Bronchial epithelial cell (primary cell): ENCODE results near the gene TNNC2. TPM values are rescaled to one million over a fixed set of nuclear protein-coding genes. Genes with fewer than 3 reads are reported as not detected.

Experiments
- DNase-seq: peaks from one replicate; pipeline ENCODE4 v3.0.0-alpha.2; 2010; ENCODE audit warnings: low read depth
- FAIRE-seq: peaks from 2 replicates; lab custom pipeline; 2011; peaks lifted over from hg19 to GRCh38; lab: Jason Lieb, UNC
- H3K27me3 ChIP-seq: 2 replicates; pipeline ENCODE4 v1.5.1; 2011; ENCODE audit warnings: low read length; ENCODE audit not compliant: control insufficient read depth, insufficient read depth
- H3K36me3 ChIP-seq: 2 replicates; pipeline ENCODE4 v1.5.1; 2011; ENCODE audit warnings: low read length; ENCODE audit not compliant: control insufficient read depth, insufficient read depth
- H3K4me3 ChIP-seq: 2 replicates; pipeline ENCODE4 v1.5.1; 2011; ENCODE audit warnings: mild to moderate bottlenecking, low read depth, low read length, control low read depth
- CTCF ChIP-seq: IDR thresholded peaks from 2 replicates; pipeline ENCODE4 v1.5.1; 2011; ENCODE audit warnings: mild to moderate bottlenecking, moderate library complexity, low read length, control low read depth, inconsistent platforms; ENCODE audit not compliant: insufficient read depth, severe bottlenecking
- total RNA-seq: library from RNA; depleted of rRNA; stranded (reverse); fragments of >200 nt; gene quantifications from 2 replicates; pipeline ENCODE4 v1.2.1, GENCODE V29; 2014

The TNNC2 gene
- total RNA-seq, 1 donor from 2014 or later: not detected

- no peaks in the 10 kb centered on the region for H3K36me3 ChIP-seq
- H3K27me3 ChIP-seq: peaks cover 5% of the 10 kb centered on the region
- no peak for TF ChIP-seq CTCF
- no peak overlapping the region for H3K4me3 ChIP-seq
- DNase-seq (peak; percentile 27), FAIRE-seq (no peak)
Measured at GRCh38 chr20:45822857-45823256, 4.3 kb downstream of the TNNC2 start.

GRCh38 chr20:45821947-45822346 is 5.2 kb downstream of the TNNC2 start:
- no peak overlapping the region for H3K4me3 ChIP-seq
- TF ChIP-seq CTCF: no peak
- FAIRE-seq (no peak), DNase-seq (no peak)
- no peaks in the 10 kb centered on the region for H3K36me3 ChIP-seq
- H3K27me3 ChIP-seq: peaks cover 5% of the 10 kb centered on the region

- Histone ChIP-seq H3K36me3 (no peaks in the 10 kb centered on the region), H3K27me3 (peaks cover 5% of the 10 kb centered on the region), H3K4me3 (no peak overlapping the region)
- FAIRE-seq: no peak
- no peak for TF ChIP-seq CTCF
- DNase-seq: no peak
Measured at GRCh38 chr20:45819466-45819865, 7.6 kb downstream of the TNNC2 start.

GRCh38 chr20:45818239-45818638 is 8.9 kb downstream of the TNNC2 start:
- no peak for DNase-seq
- no peak overlapping the region for H3K4me3 ChIP-seq
- H3K27me3 ChIP-seq: no peaks in the 10 kb centered on the region
- no peak for TF ChIP-seq CTCF
- H3K36me3 ChIP-seq: no peaks in the 10 kb centered on the region
- FAIRE-seq: no peak

- Histone ChIP-seq H3K4me3 (no peak overlapping the region), H3K27me3 (no peaks in the 10 kb centered on the region), H3K36me3 (no peaks in the 10 kb centered on the region)
- DNase-seq: peak; percentile 73
- TF ChIP-seq CTCF: no peak
- no peak for FAIRE-seq
Measured at GRCh38 chr20:45817376-45818194, 9.5 kb downstream of the TNNC2 start.
